ENCODE measurements around the gene GJC1.
"Not testable (repeated sequence)": the region's sequence is repeated elsewhere in the genome, so short reads cannot be mapped to it uniquely, and the experiment has no call there.

Gene GJC1

DNA sequence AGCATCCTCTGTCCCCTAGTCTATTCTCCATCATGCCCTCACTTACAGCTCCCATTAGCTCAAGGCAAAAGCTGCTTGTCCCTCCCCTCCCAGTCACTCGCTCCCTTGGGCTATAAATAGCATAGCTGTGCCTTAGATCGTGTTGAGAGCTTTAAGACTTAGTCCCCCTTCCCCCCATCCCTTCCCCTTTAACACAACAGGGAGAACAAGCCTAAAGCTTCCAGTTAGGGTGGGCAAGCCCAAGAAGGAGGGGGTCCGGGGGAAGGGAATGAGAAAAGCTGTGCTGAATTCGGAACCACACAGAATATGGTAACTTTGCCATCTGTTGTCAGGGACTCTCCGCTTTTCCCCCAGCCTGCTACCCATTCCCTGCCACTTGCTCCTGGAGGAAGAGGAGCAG is 12.7 kb upstream of the GJC1 start:
- no peak for DNase-seq

DNA sequence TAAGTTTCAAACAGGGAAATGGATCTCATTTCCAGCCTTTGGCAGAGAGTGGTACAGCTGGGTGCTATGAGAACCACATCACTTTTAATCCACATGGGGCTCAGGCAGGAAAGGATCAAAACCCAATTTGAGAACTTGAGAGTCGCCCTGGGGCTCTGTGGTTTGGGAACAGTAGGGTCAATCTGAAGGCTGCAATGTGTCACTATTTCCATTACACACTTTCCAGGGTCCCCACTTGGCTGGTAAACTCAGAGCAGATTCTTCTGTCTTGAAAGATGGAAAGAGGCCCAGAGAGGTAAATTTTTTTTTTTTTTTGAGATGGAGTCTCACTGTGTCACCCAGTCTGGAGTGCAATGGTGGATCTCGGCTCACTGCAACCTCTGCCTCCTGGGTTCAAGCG is 10.8 kb upstream of the GJC1 start:
- no peak for DNase-seq

DNA sequence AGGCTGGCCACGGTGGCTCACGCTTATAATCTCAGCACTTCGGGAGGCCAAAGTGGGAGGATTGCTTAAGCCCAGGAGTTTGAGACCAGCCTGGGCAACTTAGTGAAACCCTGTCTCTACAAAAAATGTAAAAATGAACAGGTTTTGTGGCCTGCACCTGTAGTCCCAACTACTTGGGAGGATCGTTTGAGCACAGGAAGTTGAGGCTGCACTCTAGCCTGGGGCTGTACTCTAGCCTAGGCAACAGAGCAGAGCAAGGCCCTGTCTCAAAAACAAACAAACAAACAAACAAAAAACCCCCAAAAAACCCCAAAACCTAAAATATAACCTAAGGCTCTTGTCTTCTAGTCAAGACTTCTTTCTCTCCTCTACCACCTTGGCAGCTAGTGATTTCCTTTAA is 10.2 kb upstream of the GJC1 start:
- no peak for DNase-seq

DNA sequence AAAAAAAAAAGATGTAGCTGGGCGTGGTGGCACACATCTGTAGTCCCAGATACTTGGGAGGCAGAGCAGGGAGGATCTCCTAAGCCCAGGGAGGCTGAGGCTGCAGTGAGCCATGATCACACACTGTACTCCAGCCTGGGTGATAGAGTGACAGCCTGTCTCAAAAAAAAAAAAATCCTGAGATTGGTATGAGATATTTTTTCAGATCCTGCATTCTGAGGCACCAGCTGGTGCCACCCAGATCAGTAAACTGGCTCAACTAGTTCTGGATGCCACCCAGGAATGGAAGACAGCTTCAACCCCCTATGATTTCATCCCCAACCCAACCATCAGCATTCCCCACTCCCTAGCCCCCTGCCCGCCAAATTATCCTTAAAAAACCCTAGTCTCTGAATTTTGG is 7.1 kb upstream of the GJC1 start:
- no peak for DNase-seq

DNA sequence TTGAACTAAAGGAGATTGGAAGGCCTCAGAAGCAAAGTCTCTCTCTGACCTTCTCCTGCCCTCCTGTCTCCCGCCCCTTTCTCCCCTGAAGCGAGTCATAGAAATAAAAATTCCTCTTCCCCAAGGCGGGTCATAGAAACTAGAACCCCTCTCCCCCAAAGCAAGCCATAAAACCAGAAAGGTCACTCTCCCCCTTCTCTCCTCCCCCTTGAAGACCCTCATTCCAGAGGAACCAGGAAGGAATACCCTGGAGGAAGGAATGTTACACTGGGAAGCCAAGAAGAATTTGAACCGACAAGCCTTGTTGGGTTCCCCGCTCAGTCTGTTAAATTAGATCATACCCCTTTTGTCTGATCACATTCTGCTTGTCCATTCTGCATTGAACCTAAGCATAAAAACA is 2.7 kb upstream of the GJC1 start:
- no peak for DNase-seq

DNA sequence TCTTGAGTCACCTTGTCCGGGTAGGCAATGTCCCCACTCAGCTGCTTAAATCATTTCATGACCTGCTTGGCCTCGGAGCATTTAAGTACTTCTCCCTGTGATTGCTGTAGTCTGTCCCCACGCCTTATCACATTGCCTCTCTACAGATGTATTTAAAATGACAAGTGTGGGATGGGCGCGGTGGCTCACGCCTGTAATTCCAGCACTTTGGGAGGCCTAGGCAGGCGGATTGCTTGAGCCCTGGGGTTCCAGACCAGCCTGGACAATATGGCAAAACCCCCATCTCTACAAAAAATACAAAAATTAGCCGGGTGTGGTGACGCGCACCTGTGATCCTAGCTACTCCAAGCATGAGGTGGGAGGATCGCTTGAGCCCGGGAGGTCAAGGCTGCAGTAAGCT is 1.3 kb upstream of the GJC1 start:
- no peak for DNase-seq

DNA sequence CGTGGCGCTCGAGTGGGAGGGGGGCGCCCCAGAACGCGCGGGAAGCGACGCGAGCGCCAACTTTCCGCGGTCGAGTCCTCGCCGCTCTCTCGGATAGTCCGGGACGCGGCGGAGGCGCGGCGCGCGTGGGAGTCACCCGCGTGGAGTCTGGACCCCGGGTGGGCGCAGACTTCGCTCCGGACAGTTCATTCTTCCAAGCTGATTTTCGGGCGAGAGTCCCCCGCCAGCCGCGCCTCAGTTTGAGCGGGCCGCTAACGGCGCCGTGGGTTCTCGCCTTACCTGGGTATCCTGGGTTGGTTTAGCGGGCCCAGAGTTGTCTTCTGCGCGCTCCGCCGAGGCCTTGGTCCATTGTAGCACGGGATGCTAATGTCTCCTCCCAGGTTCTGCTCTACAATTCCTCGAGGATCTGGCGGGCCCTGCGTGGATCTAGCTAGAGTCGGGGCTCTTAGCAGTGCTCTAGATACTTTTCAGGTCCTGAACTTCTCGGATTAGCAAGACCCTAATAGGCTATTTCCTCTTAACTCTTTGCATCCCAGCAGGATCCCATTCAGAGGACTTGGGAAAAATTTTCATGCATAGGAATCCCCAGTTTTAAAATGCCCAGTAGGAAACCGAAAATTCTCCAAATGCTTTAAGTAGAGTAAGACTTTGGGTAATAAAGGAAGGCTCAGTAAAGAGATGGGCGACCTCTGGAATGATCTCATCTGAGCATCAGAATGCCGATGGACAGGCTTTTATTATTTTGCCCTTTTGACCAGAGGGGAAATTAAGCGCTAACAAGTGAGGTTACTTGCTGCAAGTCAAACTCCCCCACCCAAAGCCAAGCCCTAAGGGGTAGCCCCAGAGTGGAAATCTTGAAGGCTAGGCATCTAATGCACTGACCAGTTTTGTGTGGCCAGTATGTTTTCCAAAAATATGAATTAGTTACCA is 537 bp upstream of the GJC1 start:
- DNase-seq, result peak; percentile 13 to 38

DNA sequence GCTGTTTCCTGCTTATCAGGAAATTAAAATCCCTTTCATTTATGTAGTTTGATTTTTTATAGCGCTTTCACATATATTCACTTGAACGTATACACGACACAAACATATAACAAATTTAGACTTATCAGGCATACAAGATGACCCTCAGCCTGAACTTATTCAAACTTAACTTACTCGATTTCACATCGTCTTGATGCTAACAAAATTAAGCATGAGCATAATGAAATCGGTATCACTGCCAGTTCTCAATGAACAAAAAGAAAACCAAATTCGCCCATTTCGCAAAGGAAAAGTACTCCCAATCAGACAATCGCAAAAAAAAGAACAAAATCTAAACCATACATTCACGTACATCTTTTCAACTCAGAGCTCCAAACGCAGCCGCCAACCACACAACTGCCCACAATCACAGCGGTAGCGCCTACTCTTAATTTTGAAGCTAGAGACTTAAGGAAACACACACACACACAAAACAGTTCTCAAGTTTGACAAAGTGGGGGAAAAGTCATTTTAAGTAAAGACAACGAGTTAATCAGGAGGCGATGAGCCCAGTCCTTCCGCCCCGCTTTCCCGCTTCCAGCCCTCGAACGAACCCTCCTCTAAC is 1.1 kb downstream of the GJC1 start:
- peak in 1 of 2 experiments; percentile 23 for DNase-seq

DNA sequence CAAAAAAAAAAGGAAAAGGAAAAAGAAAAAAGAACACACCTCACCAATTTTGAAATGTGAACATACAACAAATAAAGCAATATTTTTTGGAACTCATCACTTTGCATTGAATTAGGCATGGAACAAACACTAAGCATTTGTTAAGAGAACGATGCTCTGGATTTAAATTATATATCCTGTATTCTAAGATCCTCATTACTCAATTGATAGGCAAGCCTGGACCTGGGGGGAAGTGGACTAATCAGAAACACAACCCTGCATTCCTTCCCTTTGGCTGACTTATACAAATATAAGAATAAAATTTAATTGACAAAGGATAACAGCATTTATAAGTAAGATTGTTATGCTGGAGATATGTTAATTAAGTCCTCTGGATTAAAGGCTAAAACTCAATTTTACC is 2.2 kb downstream of the GJC1 start:
- no peak for DNase-seq

DNA sequence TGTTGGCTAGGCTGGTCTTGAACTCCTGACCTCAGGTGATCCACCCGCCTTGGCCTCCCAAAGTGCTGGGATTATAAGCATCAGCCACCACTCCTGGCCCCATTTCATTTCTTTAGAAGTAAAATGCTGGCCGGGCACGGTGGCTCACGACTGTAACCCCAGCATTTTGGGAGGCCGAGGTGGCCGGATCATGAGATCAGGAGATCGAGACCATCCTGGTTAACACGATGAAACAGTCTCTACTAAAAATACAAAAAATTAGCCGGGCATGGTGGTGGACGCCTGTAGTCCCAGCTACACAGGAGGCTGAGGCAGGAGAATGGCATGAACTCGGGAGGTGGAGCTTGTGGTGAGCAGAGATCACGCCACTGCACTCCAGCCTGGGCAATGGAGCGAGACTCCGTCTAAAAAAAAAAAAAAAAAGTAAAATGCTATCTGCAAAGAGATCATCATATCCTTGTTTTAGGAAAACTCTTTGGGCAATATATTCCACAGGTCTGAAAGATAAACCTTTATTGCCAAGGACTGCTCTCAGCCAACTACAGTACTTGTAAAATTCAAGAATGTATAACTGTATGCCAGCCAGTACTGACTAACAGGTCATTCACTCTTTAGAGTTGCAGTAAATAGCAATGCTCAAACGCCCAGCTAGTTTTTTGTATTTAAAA is 3.8 kb downstream of the GJC1 start:
- no peak for DNase-seq

DNA sequence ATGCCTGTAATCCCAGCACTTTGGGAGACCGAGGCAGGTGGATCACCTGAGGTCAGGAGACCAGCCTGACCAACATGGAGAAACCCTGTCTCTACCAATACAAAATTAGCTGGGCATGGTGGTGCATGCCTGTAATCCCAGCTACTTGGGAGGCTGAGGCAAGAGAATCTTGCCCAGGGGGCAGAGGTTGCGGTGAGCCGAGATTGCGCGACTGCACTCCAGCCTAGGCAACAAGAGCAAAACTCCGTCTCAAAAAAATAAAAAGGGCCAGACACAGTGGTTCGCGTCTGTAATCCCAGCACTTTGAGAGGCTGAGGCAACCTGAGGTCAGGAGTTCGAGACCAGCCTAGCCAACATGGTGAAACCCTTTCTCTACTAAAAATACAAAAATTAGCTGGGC is 4.9 kb downstream of the GJC1 start:
- DNase-seq, result not testable (repeated sequence)

DNA sequence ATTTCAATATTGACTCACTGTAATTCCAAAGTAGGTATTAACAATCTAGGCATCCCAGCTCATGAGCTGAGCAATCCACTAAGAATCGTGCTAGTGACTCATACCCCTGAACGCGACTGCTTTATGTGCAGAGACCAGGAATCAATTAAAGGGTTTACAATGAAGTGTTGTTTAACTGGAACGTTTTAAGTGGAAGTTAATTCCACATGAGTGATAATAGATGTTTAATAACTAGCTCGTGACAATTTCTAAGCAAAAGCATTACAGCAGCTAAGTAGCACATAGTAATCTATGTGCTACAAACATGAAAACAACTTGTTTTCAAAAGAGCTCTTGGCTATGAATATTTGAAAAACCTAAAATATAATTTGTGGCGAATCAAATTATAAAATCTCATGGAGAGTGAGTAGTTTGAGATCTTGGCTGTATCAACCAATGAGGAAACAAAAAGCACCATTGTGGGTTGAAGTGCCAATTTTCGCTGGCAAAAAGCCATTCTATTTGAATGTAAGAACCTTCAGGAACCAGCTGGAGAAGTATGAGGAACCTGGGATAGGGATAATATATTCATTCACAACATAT is 9.4 kb downstream of the GJC1 start:
- DNase-seq, result no peak

DNA sequence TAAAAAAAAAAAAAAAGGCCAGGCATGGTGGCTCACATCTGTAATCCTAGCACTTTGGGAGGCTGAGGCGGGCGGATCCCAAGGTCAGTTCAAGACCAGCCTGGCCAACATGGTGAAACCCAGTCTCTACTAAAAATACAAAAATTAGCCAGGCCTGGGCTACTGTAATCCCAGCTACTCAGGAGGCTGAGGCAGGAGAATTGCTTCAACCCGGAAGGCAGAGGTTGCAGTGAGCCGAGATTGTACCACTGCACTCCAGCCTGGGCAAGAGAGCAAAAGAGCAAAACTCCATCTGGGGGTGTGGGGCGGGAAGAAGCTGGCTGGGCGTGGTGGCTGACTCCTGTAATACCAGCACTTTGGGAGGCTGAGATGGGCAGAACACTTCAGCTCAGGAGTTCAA is 11.6 kb downstream of the GJC1 start:
- DNase-seq, result not testable (repeated sequence)

DNA sequence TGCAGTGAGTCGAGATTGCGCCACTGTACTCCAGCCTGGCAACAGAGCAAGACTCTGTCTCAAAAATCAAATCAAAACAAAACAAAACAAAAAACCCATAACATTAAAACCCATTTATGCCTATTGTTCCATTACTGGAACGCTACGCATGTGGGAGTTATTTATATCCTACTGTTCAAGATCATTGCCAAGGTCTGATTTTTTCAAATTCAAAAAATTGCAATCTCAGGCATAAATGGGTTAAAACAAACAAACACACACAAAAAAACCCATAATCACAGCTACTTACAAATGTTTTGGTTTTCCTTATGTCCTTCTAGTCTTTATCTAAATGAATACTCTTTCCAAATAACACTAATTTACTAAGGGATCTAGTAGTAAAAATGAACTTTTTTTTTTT is 17.8 kb downstream of the GJC1 start:
- no peak for DNase-seq

DNA sequence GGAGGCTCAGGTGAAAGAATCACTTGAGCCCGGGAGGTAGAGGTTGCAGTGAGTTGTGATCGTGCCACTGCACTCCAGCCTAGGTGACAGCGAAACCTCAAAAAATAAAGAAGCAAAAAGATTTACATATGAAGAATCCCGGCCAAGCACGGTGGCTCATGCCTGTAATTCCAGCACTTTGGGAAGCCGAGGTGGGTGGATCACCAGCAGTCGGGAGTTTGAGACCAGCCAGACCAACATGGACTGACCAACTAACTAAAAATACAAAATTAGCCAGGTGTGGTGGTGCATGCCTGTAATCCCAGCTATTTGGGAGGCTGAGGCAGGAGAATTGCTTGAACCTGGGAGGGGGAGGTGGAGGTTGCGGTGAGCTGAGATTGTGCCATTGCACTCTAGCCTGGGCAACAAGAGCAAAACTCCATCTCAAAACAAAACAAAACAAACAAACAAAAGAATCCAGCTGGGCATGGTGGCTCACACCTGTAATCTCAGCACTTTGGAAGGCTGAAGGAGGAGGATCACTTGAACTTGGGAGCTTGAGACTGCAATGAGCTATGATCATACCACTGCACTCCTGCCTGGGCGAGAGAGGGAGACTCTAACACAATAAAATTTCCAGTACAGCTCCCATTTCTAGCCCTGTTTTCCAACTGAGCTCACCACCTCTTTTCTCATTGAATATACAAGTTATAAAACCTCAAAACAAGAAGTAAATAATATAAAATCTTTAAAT is 21.3 kb downstream of the GJC1 start:
- DNase-seq, result not testable (repeated sequence)

DNA sequence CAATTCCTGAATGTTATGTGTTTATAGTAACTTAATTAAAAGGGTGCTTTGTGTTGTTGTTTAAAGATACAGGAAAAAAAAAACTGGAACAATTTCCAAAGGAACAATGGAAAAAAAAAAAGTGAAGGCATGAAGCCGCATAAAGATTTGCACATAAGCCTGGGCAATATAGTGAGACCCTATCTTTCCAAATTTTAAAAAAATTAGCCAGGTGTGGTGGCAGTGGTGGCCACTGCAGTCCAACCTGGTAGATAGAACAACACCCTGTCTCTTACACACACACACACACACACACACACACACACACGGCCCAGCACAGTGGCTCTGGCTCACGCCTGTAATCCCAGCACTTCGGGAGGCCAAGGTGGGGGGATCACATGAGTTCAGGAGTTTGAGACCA is 21.9 kb downstream of the GJC1 start:
- no peak for DNase-seq

DNA sequence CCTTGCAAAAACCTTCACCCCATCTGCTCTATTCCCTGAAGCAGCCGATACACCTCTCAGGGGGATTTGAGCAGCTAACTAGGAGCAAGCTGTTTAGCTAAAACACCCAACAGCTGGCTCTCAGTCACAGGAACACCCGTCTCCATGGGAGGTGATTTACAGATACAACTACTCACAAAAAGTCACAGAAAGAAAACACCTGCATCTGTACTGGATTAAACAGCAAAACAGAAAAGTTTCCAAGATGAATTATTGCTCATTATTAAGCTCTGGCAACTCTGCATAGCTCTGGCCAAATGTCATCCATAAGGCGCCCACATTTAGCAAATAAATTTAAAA is 22.3 kb downstream of the GJC1 start:
- no peak for DNase-seq

DNA sequence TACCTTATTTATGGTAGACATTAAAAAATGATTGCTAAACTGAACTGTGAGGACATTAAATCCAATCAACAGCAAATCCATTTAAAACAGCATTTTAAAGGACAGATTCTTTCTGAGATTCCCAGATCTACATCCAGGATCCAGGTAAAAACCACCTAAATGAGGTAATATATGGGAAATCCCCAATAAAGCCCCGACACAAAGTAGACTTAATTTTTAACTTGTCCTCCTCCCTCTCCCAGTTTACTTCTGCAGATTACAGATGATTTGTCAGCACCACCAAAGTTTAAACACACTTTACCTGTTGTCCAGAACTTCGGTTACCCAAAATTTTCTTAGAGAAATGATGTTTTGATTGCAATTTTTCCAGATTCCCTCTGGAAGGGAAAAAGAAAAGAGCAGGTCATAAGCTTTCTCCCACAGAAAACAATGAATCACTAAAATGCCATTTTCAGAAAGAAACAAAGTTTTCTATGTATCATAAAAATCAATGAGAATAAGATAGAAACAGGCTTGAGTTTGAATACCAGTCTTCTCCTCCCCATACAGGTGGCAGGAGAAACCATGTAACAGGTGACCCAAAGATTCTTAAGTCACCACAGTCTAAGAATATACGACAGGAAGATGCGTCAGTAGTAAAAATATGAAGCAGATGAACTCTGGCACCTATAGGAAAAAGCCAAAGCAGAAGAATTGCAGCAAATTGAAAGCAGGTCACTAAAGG is 22.8 kb downstream of the GJC1 start:
- no peak for DNase-seq

DNA sequence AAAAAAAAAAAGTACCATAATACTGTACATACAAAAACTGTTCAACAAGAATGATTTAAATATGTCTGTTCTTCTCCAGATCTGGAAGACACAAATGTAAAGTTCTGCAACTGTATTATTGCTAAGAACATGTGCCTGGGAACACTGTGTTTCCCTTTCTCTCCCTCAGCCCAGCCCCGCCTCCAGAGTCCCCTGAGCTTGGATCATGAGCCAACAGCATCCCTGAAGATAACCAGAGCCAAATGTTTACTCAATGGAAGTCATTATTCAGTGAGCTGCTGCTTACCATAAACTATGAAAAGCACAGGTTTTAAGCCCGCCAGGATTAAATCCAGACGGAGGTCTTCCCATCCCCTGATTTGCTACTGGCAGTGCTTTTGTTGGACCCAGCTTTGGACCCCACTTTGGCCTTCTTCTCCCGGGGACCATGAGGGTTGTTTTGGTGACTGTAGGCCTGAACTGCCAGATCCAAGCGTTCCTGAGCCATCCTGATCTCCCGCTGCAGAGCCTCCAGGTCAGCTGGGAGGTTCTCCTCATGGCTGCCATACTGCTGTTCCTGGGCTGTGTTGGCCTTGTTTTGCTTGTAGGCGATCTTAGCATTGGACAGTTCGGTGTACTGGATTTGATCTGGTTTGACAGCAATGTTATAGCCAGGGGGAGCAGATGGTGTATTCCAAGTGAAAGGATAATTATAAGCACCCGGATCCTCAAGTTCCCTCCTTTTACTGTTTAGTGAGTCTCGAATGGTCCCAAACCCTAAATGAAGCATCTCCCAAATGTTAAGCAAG is 25.6 kb downstream of the GJC1 start:
- DNase-seq, result no peak

DNA sequence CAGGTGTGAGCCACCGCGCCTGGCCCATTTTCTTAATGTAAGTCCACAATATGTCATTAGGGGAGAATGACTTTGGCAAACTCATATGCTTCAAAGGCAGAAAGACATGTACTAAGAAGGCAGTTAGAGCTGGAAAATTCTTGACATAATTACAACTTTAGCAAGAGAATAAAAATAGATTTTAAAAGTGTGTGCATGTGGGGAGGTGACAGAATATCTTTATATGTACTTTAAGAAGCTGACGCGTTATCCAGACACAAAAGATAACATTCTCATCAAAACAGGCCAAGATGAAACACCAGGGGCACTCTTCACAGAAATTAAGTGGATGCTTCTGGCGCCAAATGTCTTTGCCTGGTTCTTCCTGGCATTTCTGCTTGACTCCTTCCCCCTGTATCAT is 28.2 kb downstream of the GJC1 start:
- DNase-seq, result no peak

DNA sequence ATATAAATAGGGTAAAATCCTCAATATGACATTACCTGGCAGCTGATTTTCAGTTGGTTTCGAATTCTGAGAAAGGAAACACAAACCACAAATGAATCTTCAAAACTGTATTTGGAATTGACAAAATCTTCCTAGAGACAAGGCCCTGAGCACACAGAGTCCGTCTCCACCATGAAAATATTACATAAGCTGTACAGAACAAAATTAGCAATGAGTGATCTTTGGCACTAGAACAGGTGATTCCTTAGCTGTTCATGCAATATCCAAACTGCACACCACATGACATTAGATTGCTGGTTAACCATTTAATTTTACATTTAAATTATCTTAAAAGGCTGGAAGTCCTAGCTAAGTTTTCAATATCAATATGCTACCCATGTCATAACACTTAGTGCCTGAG is 31.7 kb downstream of the GJC1 start:
- DNase-seq, result no peak

DNA sequence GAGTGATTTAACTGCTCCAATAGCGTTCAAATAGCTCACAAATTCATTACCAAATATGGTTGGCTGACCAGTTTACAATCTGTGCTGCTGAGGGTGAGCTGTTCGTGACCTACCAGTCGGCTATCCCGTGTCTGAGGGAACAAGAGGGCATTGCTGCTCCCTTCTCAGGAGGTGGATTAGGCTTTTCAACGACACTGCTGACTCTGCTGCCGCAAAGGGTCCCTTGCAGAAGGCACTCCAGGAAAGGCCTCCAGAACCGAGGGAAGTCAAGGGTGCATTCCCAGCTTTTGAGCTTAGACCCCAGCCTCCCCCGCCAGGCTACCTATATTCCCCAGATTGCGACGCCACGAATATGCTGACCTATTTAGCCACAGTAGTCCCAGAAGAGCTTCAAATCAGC is 32.3 kb downstream of the GJC1 start:
- no peak for DNase-seq
